Upper lobe of left lung (tissue), 4 donors: ENCODE results near the gene EIPR1.

Experiments used
- CTCF ChIP-seq, 6 experiments: fragments of 450-650 bp in 4 of 6; fragments of 200-600 bp in 2 of 6; sonication (generic) in 2 of 6; IDR thresholded peaks; one replicate each; pipeline ENCODE4 v1.5.1; 2016 to 2019; ENCODE audit warnings: antibody characterized with exemption in 6 of 6
- EP300 ChIP-seq, 4 donors: sonication (generic); formaldehyde crosslinking; IDR thresholded peaks; one replicate each; pipeline ENCODE4 v1.5.1; 2017; ENCODE audit warnings: antibody characterized with exemption in 4 of 4, control low read depth in 2 of 4
- POLR2A ChIP-seq, 4 donors: fragments of 450-650 bp; IDR thresholded peaks; one replicate each; pipeline ENCODE4 v1.5.1; 2016 to 2017; ENCODE audit warnings: antibody characterized with exemption in 4 of 4, mild to moderate bottlenecking in 2 of 4
- POLR2AphosphoS5 ChIP-seq, 2 donors: sonication (generic); formaldehyde crosslinking; IDR thresholded peaks; one replicate each; pipeline ENCODE4 v1.5.1; 2017; ENCODE audit warnings: antibody characterized with exemption in 2 of 2

- TF ChIP-seq CTCF (IDR thresholded peaks at IDR 0.05) (no peak), POLR2A (IDR thresholded peaks at IDR 0.05) (no peak), EP300 (IDR thresholded peaks at IDR 0.05) (no peak), POLR2AphosphoS5 (IDR thresholded peaks at IDR 0.05) (no peak)
Measured at GRCh38 chr2:3334392-3335345, 42.9 kb downstream of the EIPR1 start.
